Measurements from ENCODE around the gene P4HA2. TPM values are rescaled to one million over a fixed set of nuclear protein-coding genes. Genes with fewer than 3 reads are reported as not detected.
A peak's percentile ranks its signal among the peaks of the same experiment; 100 is the strongest.

Gene P4HA2
- total RNA-seq, 1 experiment from 2014 or later, result 15.1 TPM

DNA sequence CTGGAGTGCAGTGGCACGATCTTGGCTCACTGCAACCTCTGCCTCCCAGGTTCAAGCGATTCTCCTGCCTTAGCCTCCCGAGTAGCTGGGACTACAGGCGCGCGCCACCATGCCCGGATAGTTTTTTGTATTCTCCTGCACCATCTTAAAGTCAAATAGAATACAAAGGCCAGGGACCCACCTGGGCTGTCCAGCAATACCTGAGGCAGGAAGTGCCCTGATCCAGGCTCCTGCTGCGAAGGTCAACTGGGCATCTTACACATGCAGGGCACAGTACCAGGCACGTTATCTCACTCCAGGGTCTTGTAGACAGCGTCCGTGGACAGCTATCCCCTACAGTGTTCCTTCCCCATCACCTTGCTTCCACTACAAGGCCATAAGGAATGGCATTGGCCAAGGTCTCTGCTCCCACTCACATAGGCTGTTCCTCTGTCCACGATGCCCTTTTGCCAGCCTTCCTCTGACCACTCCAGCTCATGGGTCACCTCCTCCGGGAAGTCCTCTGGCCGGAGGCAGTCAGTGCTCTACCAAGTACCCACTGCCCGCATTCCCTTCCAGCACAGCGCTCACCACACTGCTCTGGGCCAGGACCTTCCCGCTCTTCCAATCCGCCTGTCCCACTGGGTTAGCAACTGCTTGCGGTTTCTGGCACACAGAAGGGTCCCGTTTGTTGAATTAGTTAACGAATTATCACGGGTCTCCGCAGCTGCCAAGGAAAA is 978 bp downstream of the P4HA2 start:
- POLR2A ChIA-PET, result interaction anchor here (1.0 kb wide), 1 partner anchor 15 kb away, joined by 4 read pairs; no protein-coding TSS in a partner anchor
- Mint-ChIP-seq H3K4me3 (peak overlapping the region; percentile 66), H3K4me1 (peaks cover 23% of the 10 kb centered on the region), H3K36me3 (no peaks in the 10 kb centered on the region), H3K9me3 (no peaks in the 10 kb centered on the region), H3K27ac (no peak overlapping the region), H3K27me3 (ENCODE audit: low read depth) (peaks cover 41% of the 10 kb centered on the region)
- DNase-seq (ENCODE audit: low spot score) (no peak), ATAC-seq (peak; percentile 5)
- no peak for TF ChIP-seq CDX4 (CRISPR knock-in tag; IDR thresholded peaks at IDR 0.05; ENCODE audit: borderline replicate concordance)
- no peak for TF ChIP-seq ZNF423 (CRISPR knock-in tag; IDR thresholded peaks at IDR 0.05)
- no peak for TF ChIP-seq ZNF263 (CRISPR knock-in tag; IDR thresholded peaks at IDR 0.05; ENCODE audit: low read depth)
- TF ChIP-seq ZNF232 (CRISPR knock-in tag; IDR thresholded peaks at IDR 0.05), result no peak
- no peak for TF ChIP-seq SOX15 (CRISPR knock-in tag; IDR thresholded peaks at IDR 0.05)
- TF ChIP-seq CTCF (IDR thresholded peaks at IDR 0.05), result no peak
- no peak for TF ChIP-seq NR1H2 (CRISPR knock-in tag; IDR thresholded peaks at IDR 0.05)
- TF ChIP-seq IRF1 (CRISPR knock-in tag; IDR thresholded peaks at IDR 0.05), result no peak
- TF ChIP-seq NFATC4 (CRISPR knock-in tag; IDR thresholded peaks at IDR 0.05), result no peak
- no peak for TF ChIP-seq FOXJ3 (CRISPR knock-in tag; IDR thresholded peaks at IDR 0.05; ENCODE audit: borderline replicate concordance)
- TF ChIP-seq KAT7 (CRISPR knock-in tag; IDR thresholded peaks at IDR 0.05; ENCODE audit: borderline replicate concordance), result no peak
- TF ChIP-seq NFE2L1 (CRISPR knock-in tag; IDR thresholded peaks at IDR 0.05), result no peak
- TF ChIP-seq IRF2 (CRISPR knock-in tag; IDR thresholded peaks at IDR 0.05; ENCODE audit: borderline replicate concordance, low read depth), result no peak
- CTCF ChIA-PET, result interaction anchor here (0.7 to 3.9 kb wide), 7 partner anchors 11 to 300 kb away, joined by 3 to 55 read pairs (median 4); no protein-coding TSS in a partner anchor

GRCh38 chr5:132225165-132226032 is 2.3 kb downstream of the P4HA2 start:
- peaks cover 41% of the 10 kb centered on the region for H3K27me3 Mint-ChIP-seq (ENCODE audit: low read depth)
- peaks cover 23% of the 10 kb centered on the region for H3K4me1 Mint-ChIP-seq
- no peak for ATAC-seq
- CTCF ChIA-PET, result interaction anchor here (1.1 kb wide), 1 partner anchor 69 kb away, joined by 3 read pairs; the partner anchor contains the start of gene SLC22A4
- no peaks in the 10 kb centered on the region for H3K9me3 Mint-ChIP-seq
- no peak overlapping the region for H3K27ac Mint-ChIP-seq
- POLR2A ChIA-PET, result no interaction called here
- H3K36me3 Mint-ChIP-seq, result no peaks in the 10 kb centered on the region
- peak overlapping the region; percentile 66; the same call in 1 of the 2 replicates for H3K4me3 Mint-ChIP-seq
- TF ChIP-seq NFATC4 (CRISPR knock-in tag; IDR thresholded peaks at IDR 0.05), result no peak
- no peak for TF ChIP-seq JAZF1 (CRISPR knock-in tag; IDR thresholded peaks at IDR 0.05)
- TF ChIP-seq ZNF416 (CRISPR knock-in tag; IDR thresholded peaks at IDR 0.05), result no peak
- no peak for DNase-seq (ENCODE audit: low spot score)

- ChIA-PET POLR2A (no interaction called here), CTCF (interaction anchor here (1.1 kb wide), 1 partner anchor 69 kb away, joined by 3 read pairs; the partner anchor contains the start of gene SLC22A4)
- Mint-ChIP-seq H3K4me3 (no peak overlapping the region), H3K36me3 (no peaks in the 10 kb centered on the region), H3K9me3 (no peaks in the 10 kb centered on the region), H3K27ac (no peak overlapping the region), H3K4me1 (peaks cover 23% of the 10 kb centered on the region), H3K27me3 (ENCODE audit: low read depth) (peaks cover 35% of the 10 kb centered on the region)
- ATAC-seq (no peak), DNase-seq (ENCODE audit: low spot score) (no peak)
- TF ChIP-seq USF2 (CRISPR knock-in tag; IDR thresholded peaks at IDR 0.05), result no peak
- no peak for TF ChIP-seq IRF1 (CRISPR knock-in tag; IDR thresholded peaks at IDR 0.05)
- no peak for TF ChIP-seq GTF2I (CRISPR knock-in tag; conservative IDR thresholded peaks at IDR 0.05)
- no peak for TF ChIP-seq EMX1 (CRISPR knock-in tag; IDR thresholded peaks at IDR 0.05)
- TF ChIP-seq JUN (CRISPR knock-in tag; IDR thresholded peaks at IDR 0.05), result no peak
- no peak for TF ChIP-seq AR (CRISPR knock-in tag; IDR thresholded peaks at IDR 0.05)
Measured at GRCh38 chr5:132224716-132225115, 2.9 kb downstream of the P4HA2 start.

Data from WTC11 (cell line).